ENCODE data around the gene KLHL17. TPM values are rescaled to one million over a fixed set of nuclear protein-coding genes. Genes with fewer than 3 reads are reported as not detected.
A peak's percentile ranks its signal among the peaks of the same experiment; 100 is the strongest.

KLHL17 gene
- total RNA-seq, 1 experiment from 2014 or later = 58.8 TPM

DNA sequence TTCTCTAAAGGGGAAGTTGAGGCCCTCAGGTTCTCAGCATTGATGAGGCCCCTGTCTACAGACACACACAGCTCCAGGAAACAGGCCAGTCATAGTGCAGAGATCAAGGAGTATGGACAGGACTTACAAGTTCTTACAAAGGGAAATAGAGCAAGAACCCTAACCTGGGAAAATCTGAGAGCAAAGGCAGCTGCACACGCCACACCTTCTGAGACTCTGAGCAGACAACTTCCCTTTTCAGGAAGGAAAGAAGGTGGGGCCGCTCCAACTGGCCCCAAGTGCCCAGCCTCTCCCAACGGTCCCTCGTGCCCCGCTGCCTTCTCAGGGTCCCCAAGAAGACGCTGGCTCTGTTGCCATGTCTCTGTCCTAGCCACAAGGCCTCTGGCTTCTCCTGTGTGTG is 4.9 kb upstream of the KLHL17 start:
- BruUV-seq (replicated peaks) = no TSS peak
- in situ Hi-C loops (cut with HindIII; ENCODE audit: low pct_unique_long_range_greater_than_20kb, low sequenced_read_pairs) = no loop called here
- H3K27ac ChIP-seq (ENCODE audit: low read length) = no peak overlapping the region
- no peaks in the 10 kb centered on the region for H3K27me3 ChIP-seq (ENCODE audit: control insufficient read depth, insufficient read depth, low read length)
- ATAC-seq (no peak), DNase-seq (ENCODE audit: low read depth, low spot score) (no peak)
- TF ChIP-seq POLR2AphosphoS5 (IDR thresholded peaks at IDR 0.05; ENCODE audit: low read depth, low read length) (no peak), SIN3A (IDR thresholded peaks at IDR 0.05; ENCODE audit: borderline replicate concordance, insufficient read depth, low read depth, low read length) (no peak), TCF7L2 (IDR thresholded peaks at IDR 0.05; ENCODE audit: low read depth, low read length) (no peak)
- TF ChIP-seq, protein P1, sequence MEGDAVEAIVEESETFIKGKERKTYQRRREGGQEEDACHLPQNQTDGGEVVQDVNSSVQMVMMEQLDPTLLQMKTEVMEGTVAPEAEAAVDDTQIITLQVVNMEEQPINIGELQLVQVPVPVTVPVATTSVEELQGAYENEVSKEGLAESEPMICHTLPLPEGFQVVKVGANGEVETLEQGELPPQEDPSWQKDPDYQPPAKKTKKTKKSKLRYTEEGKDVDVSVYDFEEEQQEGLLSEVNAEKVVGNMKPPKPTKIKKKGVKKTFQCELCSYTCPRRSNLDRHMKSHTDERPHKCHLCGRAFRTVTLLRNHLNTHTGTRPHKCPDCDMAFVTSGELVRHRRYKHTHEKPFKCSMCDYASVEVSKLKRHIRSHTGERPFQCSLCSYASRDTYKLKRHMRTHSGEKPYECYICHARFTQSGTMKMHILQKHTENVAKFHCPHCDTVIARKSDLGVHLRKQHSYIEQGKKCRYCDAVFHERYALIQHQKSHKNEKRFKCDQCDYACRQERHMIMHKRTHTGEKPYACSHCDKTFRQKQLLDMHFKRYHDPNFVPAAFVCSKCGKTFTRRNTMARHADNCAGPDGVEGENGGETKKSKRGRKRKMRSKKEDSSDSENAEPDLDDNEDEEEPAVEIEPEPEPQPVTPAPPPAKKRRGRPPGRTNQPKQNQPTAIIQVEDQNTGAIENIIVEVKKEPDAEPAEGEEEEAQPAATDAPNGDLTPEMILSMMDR (IDR thresholded peaks at IDR 0.05) = no peak
- TF ChIP-seq, protein P2, sequence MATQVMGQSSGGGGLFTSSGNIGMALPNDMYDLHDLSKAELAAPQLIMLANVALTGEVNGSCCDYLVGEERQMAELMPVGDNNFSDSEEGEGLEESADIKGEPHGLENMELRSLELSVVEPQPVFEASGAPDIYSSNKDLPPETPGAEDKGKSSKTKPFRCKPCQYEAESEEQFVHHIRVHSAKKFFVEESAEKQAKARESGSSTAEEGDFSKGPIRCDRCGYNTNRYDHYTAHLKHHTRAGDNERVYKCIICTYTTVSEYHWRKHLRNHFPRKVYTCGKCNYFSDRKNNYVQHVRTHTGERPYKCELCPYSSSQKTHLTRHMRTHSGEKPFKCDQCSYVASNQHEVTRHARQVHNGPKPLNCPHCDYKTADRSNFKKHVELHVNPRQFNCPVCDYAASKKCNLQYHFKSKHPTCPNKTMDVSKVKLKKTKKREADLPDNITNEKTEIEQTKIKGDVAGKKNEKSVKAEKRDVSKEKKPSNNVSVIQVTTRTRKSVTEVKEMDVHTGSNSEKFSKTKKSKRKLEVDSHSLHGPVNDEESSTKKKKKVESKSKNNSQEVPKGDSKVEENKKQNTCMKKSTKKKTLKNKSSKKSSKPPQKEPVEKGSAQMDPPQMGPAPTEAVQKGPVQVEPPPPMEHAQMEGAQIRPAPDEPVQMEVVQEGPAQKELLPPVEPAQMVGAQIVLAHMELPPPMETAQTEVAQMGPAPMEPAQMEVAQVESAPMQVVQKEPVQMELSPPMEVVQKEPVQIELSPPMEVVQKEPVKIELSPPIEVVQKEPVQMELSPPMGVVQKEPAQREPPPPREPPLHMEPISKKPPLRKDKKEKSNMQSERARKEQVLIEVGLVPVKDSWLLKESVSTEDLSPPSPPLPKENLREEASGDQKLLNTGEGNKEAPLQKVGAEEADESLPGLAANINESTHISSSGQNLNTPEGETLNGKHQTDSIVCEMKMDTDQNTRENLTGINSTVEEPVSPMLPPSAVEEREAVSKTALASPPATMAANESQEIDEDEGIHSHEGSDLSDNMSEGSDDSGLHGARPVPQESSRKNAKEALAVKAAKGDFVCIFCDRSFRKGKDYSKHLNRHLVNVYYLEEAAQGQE (IDR thresholded peaks at IDR 0.05; ENCODE audit: insufficient read depth in 1 of 2, low read depth in 2 of 2, low read length in 1 of 2) = no peak
- peaks cover 17% of the 10 kb centered on the region for H3K36me3 ChIP-seq (ENCODE audit: control insufficient read depth, insufficient read depth, low read length)
- ChIA-PET CTCF (no interaction called here), POLR2A (interaction anchor here (0.6 kb wide), 1 partner anchor 63 kb away, joined by 6 read pairs; no protein-coding TSS in a partner anchor)
- H3K9me3 ChIP-seq (ENCODE audit: control insufficient read depth, insufficient read depth, low read depth, low read length) = no peaks in the 10 kb centered on the region
- peaks cover 7% of the 10 kb centered on the region for H3K4me1 ChIP-seq (ENCODE audit: control insufficient read depth, insufficient read depth, low read length)
- H3K4me3 ChIP-seq (ENCODE audit: low read depth in 2 of 2, low read length in 2 of 2) = no peak overlapping the region
- intact Hi-C loops (cut with micrococcal nuclease; ENCODE audit: unreplicated experiment) = no loop called here

DNA sequence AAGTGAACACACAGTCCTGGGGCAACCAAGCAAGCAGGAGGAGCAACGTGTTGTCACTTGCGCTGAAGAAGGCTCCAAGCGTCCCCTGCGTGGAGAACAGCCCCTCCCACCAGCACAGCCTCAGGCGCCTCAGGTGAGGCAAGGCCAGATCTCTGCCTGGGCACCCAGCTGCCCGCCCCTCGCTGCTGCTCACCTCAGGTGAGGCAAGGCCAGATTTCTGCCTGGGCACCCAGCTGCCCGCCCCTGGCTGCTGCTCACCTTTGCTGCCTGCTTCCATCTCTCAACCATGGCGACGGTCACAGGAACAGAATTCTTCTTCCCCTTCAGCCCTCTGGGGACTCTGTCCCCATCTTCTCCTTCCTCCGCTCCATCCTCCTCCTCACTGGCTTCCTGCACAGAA is 3.7 kb upstream of the KLHL17 start:
- no peak for TF ChIP-seq SIN3A (IDR thresholded peaks at IDR 0.05; ENCODE audit: borderline replicate concordance, insufficient read depth, low read depth, low read length)
- ChIA-PET CTCF (no interaction called here), POLR2A (no interaction called here)
- intact Hi-C loops (cut with micrococcal nuclease; ENCODE audit: unreplicated experiment) (no loop called here), in situ Hi-C loops (cut with HindIII; ENCODE audit: low pct_unique_long_range_greater_than_20kb, low sequenced_read_pairs) (no loop called here)
- no peak overlapping the region for H3K4me3 ChIP-seq (ENCODE audit: low read depth in 2 of 2, low read length in 2 of 2)
- DNase-seq (ENCODE audit: low read depth, low spot score) (no peak), ATAC-seq (no peak)
- H3K4me1 ChIP-seq (ENCODE audit: control insufficient read depth, insufficient read depth, low read length) = peaks cover 7% of the 10 kb centered on the region
- peaks cover 17% of the 10 kb centered on the region for H3K36me3 ChIP-seq (ENCODE audit: control insufficient read depth, insufficient read depth, low read length)
- no peak overlapping the region for H3K27ac ChIP-seq (ENCODE audit: low read length)
- H3K27me3 ChIP-seq (ENCODE audit: control insufficient read depth, insufficient read depth, low read length) = no peaks in the 10 kb centered on the region
- BruUV-seq (replicated peaks) = no TSS peak
- no peaks in the 10 kb centered on the region for H3K9me3 ChIP-seq (ENCODE audit: control insufficient read depth, insufficient read depth, low read depth, low read length)

DNA sequence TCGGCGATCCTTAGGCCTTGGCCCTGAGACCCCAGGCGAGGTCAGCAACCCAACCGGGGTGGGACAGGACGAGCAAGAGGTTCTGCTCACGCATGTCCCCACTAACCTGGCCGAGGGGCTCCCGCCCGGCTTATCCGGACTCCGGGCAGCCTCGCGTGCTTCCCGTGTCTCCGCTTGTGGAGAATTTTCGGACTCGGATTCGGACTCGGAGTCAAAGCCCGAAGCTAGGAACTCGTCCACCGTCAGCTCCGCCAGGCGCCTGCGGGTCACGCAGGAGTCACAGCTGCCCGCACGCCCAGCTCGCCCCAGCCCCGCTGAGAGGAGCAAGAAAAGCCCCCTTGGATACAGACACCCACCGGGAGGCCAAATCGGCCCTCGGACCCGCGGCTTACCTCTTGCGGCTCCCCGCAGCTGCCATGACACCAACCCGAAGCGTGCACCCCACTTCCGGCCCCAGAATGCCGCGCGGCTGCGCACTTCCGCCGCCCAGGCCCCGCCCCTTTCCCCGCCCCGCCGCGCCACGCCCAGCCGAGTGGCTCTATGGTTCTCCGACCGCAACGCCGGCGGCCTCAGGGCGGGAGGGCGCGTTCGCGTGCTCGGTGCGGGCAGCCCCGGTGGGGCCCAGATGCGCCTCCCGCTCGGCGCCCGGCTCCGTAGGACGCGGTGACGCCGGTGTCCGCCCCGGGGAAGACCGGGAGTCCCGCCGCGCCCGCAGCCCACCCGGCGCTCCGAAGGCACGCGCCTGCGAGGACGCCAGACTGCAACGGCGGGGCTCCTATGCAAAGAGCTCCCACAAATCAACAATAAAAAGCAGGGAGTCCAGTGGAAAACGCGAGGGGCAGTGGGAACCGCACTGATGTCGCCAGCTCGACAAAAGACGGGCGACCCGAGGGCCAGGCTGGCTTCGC is 1.3 kb upstream of the KLHL17 start, which contains the start of gene NOC2L:
NOC2L (minus strand) TSS at position 434 of the 908 bp plus-strand sequence; CDS start at position 418, 16 bp downstream.
- H3K4me3 ChIP-seq (ENCODE audit: low read depth in 2 of 2, low read length in 2 of 2) = peak within 1 kb of the TSS; percentile 85 to 99
- H3K36me3 ChIP-seq (ENCODE audit: control insufficient read depth, insufficient read depth, low read length) = peaks cover 15% of the 10 kb centered on the region
- intact Hi-C loops (cut with micrococcal nuclease; ENCODE audit: unreplicated experiment) (no loop called here), in situ Hi-C loops (cut with HindIII; ENCODE audit: low pct_unique_long_range_greater_than_20kb, low sequenced_read_pairs) (no loop called here)
- ATAC-seq (peak; percentile 89), DNase-seq (ENCODE audit: low read depth, low spot score) (no peak)
- POLR2A ChIA-PET = interaction anchor here (0.5 kb wide), 1 partner anchor 26 kb away, joined by 12 read pairs; no protein-coding TSS in a partner anchor
- H3K27me3 ChIP-seq (ENCODE audit: control insufficient read depth, insufficient read depth, low read length) = no peaks in the 10 kb centered on the region
- peaks cover 7% of the 10 kb centered on the region for H3K4me1 ChIP-seq (ENCODE audit: control insufficient read depth, insufficient read depth, low read length)
- peak within 1 kb of the TSS; percentile 95 for H3K27ac ChIP-seq (ENCODE audit: low read length)
- BruUV-seq (replicated peaks) = TSS peak; percentile 87
- TF ChIP-seq TCF7L2 (IDR thresholded peaks at IDR 0.05; ENCODE audit: low read depth, low read length) = no peak
- TF ChIP-seq, protein P2 (IDR thresholded peaks at IDR 0.05; ENCODE audit: insufficient read depth in 1 of 2, low read depth in 2 of 2, low read length in 1 of 2) = no peak
- peak; percentile 77; the same call in 1 of the 2 replicates for TF ChIP-seq POLR2AphosphoS5 (IDR thresholded peaks at IDR 0.05; ENCODE audit: low read depth, low read length)
- TF ChIP-seq, protein P1 (IDR thresholded peaks at IDR 0.05) = no peak
- TF ChIP-seq SIN3A (IDR thresholded peaks at IDR 0.05; ENCODE audit: borderline replicate concordance, insufficient read depth, low read depth, low read length) = peak; percentile 90; the same call in 1 of the 2 replicates
- CTCF ChIA-PET = interaction anchor here (0.6 kb wide), 1 partner anchor 17 kb away, joined by 3 read pairs; no protein-coding TSS in a partner anchor
- no peaks in the 10 kb centered on the region for H3K9me3 ChIP-seq (ENCODE audit: control insufficient read depth, insufficient read depth, low read depth, low read length)
